H1 (cell line): ENCODE data around the gene RNF128. TPM values are rescaled to one million over a fixed set of nuclear protein-coding genes. Genes with fewer than 3 reads are reported as not detected.

ENCODE experiments used
- CTCF ChIA-PET: fragments of 300-600 bp; sonication (Branson Sonifier 250); formaldehyde crosslinking; loops from one replicate; lab custom pipeline; 2021; ENCODE audit not compliant: partially characterized antibody; lab: Charles Lee
- POLR2A ChIA-PET: fragments of 300-600 bp; sonication (Branson Sonifier 250); formaldehyde crosslinking; loops from one replicate; lab custom pipeline; 2021; ENCODE audit warnings: inconsistent platforms; ENCODE audit not compliant: partially characterized antibody; lab: Charles Lee
- DNase-seq, 2 experiments: peaks; one replicate each; pipeline versions ENCODE4 v3.0.0 to v3.0.0-alpha.2; 2010 to 2022; ENCODE audit warnings: low spot score in 2 of 2, low read depth in 1 of 2, mixed read lengths in 1 of 2
- FAIRE-seq: peaks from 2 replicates; lab custom pipeline; 2011; peaks lifted over from hg19 to GRCh38; lab: Jason Lieb, UNC
- H2AFZ ChIP-seq: 2 replicates; pipeline ENCODE4 v1.8.1; 2012; ENCODE audit warnings: low read length, inconsistent platforms
- H2AK5ac ChIP-seq: 2 replicates; pipeline ENCODE4 v1.6.1; 2013; ENCODE audit warnings: low read depth, low read length
- H2BK120ac ChIP-seq: replicated peaks from 2 replicates; pipeline ENCODE3; 2013; ENCODE audit warnings: low read depth, low read length, inconsistent platforms
- H2BK12ac ChIP-seq: 2 replicates; pipeline ENCODE4 v1.6.1; 2013; ENCODE audit warnings: low read depth, low read length
- H2BK15ac ChIP-seq: 2 replicates; pipeline ENCODE4 v1.6.1; 2013; ENCODE audit warnings: low read length
- H2BK20ac ChIP-seq: 2 replicates; pipeline ENCODE4 v1.6.1; 2013; ENCODE audit warnings: low read length
- H2BK5ac ChIP-seq: 2 replicates; pipeline ENCODE4 v1.6.1; 2013; ENCODE audit warnings: low read depth, low read length
- H3K14ac ChIP-seq: 2 replicates; pipeline ENCODE4 v1.6.1; 2013; ENCODE audit warnings: inconsistent platforms; ENCODE audit not compliant: insufficient read length
- H3K18ac ChIP-seq: 2 replicates; pipeline ENCODE4 v1.6.1; 2013; ENCODE audit warnings: low read length; ENCODE audit errors: extremely low read depth
- H3K23ac ChIP-seq: 2 replicates; pipeline ENCODE4 v1.6.1; 2013; ENCODE audit warnings: inconsistent platforms; ENCODE audit not compliant: insufficient read length
- H3K23me2 ChIP-seq: 2 replicates; pipeline ENCODE4 v1.6.1; 2013; ENCODE audit warnings: low read depth, low read length
- H3K27ac ChIP-seq: 2 replicates; pipeline ENCODE4 v1.6.1; 2011; ENCODE audit warnings: low read depth, low read length, inconsistent platforms
- H3K27me3 ChIP-seq, 4 experiments: replicated peaks in 1 of 4; 1 replicate in 1 of 4; 2 replicates in 3 of 4; pipeline versions ENCODE4 v1.6.1 to v1.8.1; 2011 to 2013; ENCODE audit warnings: low read length in 3 of 4, mild to moderate bottlenecking in 3 of 4, inconsistent platforms in 2 of 4, mixed read lengths in 2 of 4, moderate library complexity in 1 of 4; ENCODE audit not compliant: control insufficient read depth in 3 of 4, insufficient read depth in 3 of 4; ENCODE audit errors: extremely low read depth in 1 of 4
- H3K36me3 ChIP-seq, 4 experiments: 2 replicates each; pipeline versions ENCODE4 v1.6.1 to v1.8.1; 2011 to 2013; ENCODE audit warnings: mild to moderate bottlenecking in 4 of 4, low read length in 3 of 4, moderate library complexity in 2 of 4, control low read depth in 1 of 4, inconsistent platforms in 1 of 4; ENCODE audit not compliant: insufficient read depth in 4 of 4, control insufficient read depth in 2 of 4
- H3K4ac ChIP-seq: replicated peaks from 2 replicates; pipeline ENCODE3; 2013; ENCODE audit warnings: low read length, low read depth, mixed read lengths, inconsistent platforms; ENCODE audit not compliant: insufficient read length
- H3K4me1 ChIP-seq, 4 experiments: replicated peaks in 1 of 4; 1 replicate in 1 of 4; 2 replicates in 3 of 4; pipeline versions ENCODE4 v1.6.1 to v1.8.1; 2011 to 2013; ENCODE audit warnings: low read length in 3 of 4, inconsistent platforms in 2 of 4, mixed read lengths in 1 of 4; ENCODE audit not compliant: insufficient read depth in 4 of 4, control insufficient read depth in 3 of 4
- H3K4me2 ChIP-seq, 2 experiments: 2 replicates each; pipeline versions ENCODE4 v1.6.1 to v1.8.1; 2011 to 2013; ENCODE audit warnings: low read depth in 2 of 2, low read length in 2 of 2, control low read depth in 1 of 2, inconsistent platforms in 1 of 2, mild to moderate bottlenecking in 1 of 2; ENCODE audit not compliant: insufficient read depth in 1 of 2
- H3K4me3 ChIP-seq, 4 experiments: fragments of 200-600, 300-600 bp in 1 of 4; sonication (generic), shearing (Covaris generic), sonication (Bioruptor Twin) in 1 of 4; 2 replicates each; pipeline versions ENCODE4 v1.5.1 to v1.8.1; 2011 to 2016; ENCODE audit warnings: low read length in 4 of 4, low read depth in 3 of 4, control low read depth in 2 of 4, inconsistent platforms in 2 of 4, mild to moderate bottlenecking in 2 of 4, mixed read lengths in 1 of 4, moderate library complexity in 1 of 4; ENCODE audit not compliant: insufficient read depth in 2 of 4; ENCODE audit errors: extremely low read depth in 1 of 4
- H3K56ac ChIP-seq: replicated peaks from 2 replicates; pipeline ENCODE3; 2013; ENCODE audit warnings: low read depth, mild to moderate bottlenecking, mixed read lengths, low read length, inconsistent platforms; ENCODE audit not compliant: insufficient read length
- H3K79me1 ChIP-seq: 2 replicates; pipeline ENCODE4 v1.6.1; 2013; ENCODE audit warnings: low read depth, low read length, control low read depth
- H3K79me2 ChIP-seq, 2 experiments: 2 replicates each; pipeline versions ENCODE4 v1.6.1 to v1.8.1; 2012 to 2013; ENCODE audit warnings: low read length in 2 of 2, mild to moderate bottlenecking in 2 of 2, inconsistent platforms in 1 of 2; ENCODE audit not compliant: insufficient read depth in 2 of 2, control insufficient read depth in 1 of 2
- H3K9ac ChIP-seq, 4 experiments: replicated peaks in 1 of 4; 1 replicate in 1 of 4; 2 replicates in 3 of 4; pipeline versions ENCODE4 v1.6.1 to v1.8.1; 2011 to 2013; ENCODE audit warnings: low read depth in 3 of 4, low read length in 3 of 4, control low read depth in 2 of 4, mild to moderate bottlenecking in 2 of 4, moderate library complexity in 2 of 4, inconsistent platforms in 1 of 4; ENCODE audit errors: extremely low read depth in 1 of 4
- H3K9me3 ChIP-seq, 2 experiments: 2 replicates each; pipeline versions ENCODE4 v1.6.1 to v1.8.1; 2012 to 2013; ENCODE audit warnings: mild to moderate bottlenecking in 2 of 2, moderate library complexity in 2 of 2, control low read depth in 1 of 2, inconsistent platforms in 1 of 2, low read depth in 1 of 2, low read length in 1 of 2, mixed read lengths in 1 of 2; ENCODE audit not compliant: insufficient read depth in 2 of 2
- H4K20me1 ChIP-seq, 2 experiments: replicated peaks in 1 of 2; 2 replicates each; pipeline versions ENCODE3 to v1.8.1; 2011 to 2013; ENCODE audit warnings: inconsistent platforms in 2 of 2, low read length in 2 of 2, mild to moderate bottlenecking in 1 of 2; ENCODE audit not compliant: insufficient read depth in 2 of 2, control insufficient read depth in 1 of 2
- H4K5ac ChIP-seq: 2 replicates; pipeline ENCODE4 v1.6.1; 2013; ENCODE audit warnings: low read length, low read depth, mixed read lengths, inconsistent platforms; ENCODE audit not compliant: insufficient read length
- H4K8ac ChIP-seq: 2 replicates; pipeline ENCODE4 v1.8.0; 2013; ENCODE audit warnings: mild to moderate bottlenecking, moderate library complexity, low read length, inconsistent platforms; ENCODE audit not compliant: insufficient read depth; ENCODE audit errors: extremely low read depth
- H4K91ac ChIP-seq: replicated peaks from 2 replicates; pipeline ENCODE3; 2013; ENCODE audit warnings: low read length, mixed read lengths, inconsistent platforms; ENCODE audit not compliant: insufficient read length
- ASH2L ChIP-seq: fragments of 200-600, 300-600 bp; sonication (generic); IDR thresholded peaks from one replicate; pipeline ENCODE4 v1.7.1; 2017; ENCODE audit warnings: low read length
- CTBP2 ChIP-seq: IDR thresholded peaks from 2 replicates; pipeline ENCODE4 v1.7.0; 2011; ENCODE audit warnings: borderline replicate concordance, mild to moderate bottlenecking, moderate library complexity, mixed read lengths, low read length; ENCODE audit not compliant: insufficient read depth, insufficient read length
- GABPA ChIP-seq: IDR thresholded peaks from 2 replicates; pipeline ENCODE4 v1.6.1; 2011; ENCODE audit warnings: mild to moderate bottlenecking, low read length, moderate library complexity, borderline replicate concordance; ENCODE audit not compliant: insufficient read depth
- NRF1 ChIP-seq: IDR thresholded peaks from 2 replicates; pipeline ENCODE4 v1.6.1; 2011; ENCODE audit warnings: mild to moderate bottlenecking, low read depth, low read length, improper control_type of control experiment
- POLR2A ChIP-seq, 2 experiments: IDR thresholded peaks; 1 replicate in 1 of 2; 2 replicates in 1 of 2; pipeline ENCODE4 v1.6.1; 2011; ENCODE audit warnings: low read depth in 2 of 2, low read length in 2 of 2, mild to moderate bottlenecking in 2 of 2; ENCODE audit errors: control extremely low read depth in 1 of 2
- SAP30 ChIP-seq: fragments of 300-600 bp; sonication (generic); IDR thresholded peaks from 2 replicates; pipeline ENCODE4 v1.7.1; 2012; ENCODE audit warnings: low read length, moderate library complexity, mild to moderate bottlenecking, inconsistent platforms; ENCODE audit not compliant: insufficient read depth, insufficient replicate concordance
- SIRT6 ChIP-seq: IDR thresholded peaks from one replicate; pipeline ENCODE4 v1.7.1; 2012; ENCODE audit warnings: low read length, inconsistent platforms
- SIX5 ChIP-seq: IDR thresholded peaks from 2 replicates; pipeline ENCODE4 v1.6.1; 2011; ENCODE audit warnings: mild to moderate bottlenecking, low read depth, low read length
- SP2 ChIP-seq: IDR thresholded peaks from 2 replicates; pipeline ENCODE4 v1.6.1; 2012; ENCODE audit warnings: mild to moderate bottlenecking, low read length, inconsistent platforms
- TAF7 ChIP-seq: optimal IDR thresholded peaks from 2 replicates; pipeline ENCODE3; 2011; ENCODE audit warnings: low read depth, mild to moderate bottlenecking, inconsistent platforms, low read length, moderate library complexity, borderline replicate concordance
- TBP ChIP-seq: IDR thresholded peaks from 2 replicates; pipeline ENCODE4 v1.6.1; 2011; ENCODE audit warnings: low read depth, low read length, improper control_type of control experiment
- ZNF274 ChIP-seq: IDR thresholded peaks from 2 replicates; pipeline ENCODE4 v1.7.0; 2012; ENCODE audit warnings: low read length, borderline replicate concordance; ENCODE audit errors: extremely low read depth
- WGBS, 2 experiments: shearing (Covaris generic) in 1 of 2; methylation state at CpG; one replicate each; pipeline versions ENCODE4 v1.1.6 to v1.1.7; 2013 to 2015; ENCODE audit warnings: low lambda C conversion rate in 2 of 2, mixed read lengths in 2 of 2, inconsistent platforms in 1 of 2, low coverage in 1 of 2, missing lambda C conversion rate in 1 of 2; ENCODE audit not compliant: insufficient replicate concordance in 2 of 2, insufficient coverage in 1 of 2, insufficient read length in 1 of 2; ENCODE audit errors: extremely low coverage in 1 of 2, missing lambda C conversion rate in 1 of 2; 5-methylcytosine and 5-hydroxymethylcytosine counted together
- polyA plus RNA-seq, 7 experiments: library from polyadenylated mRNA; depleted of rRNA in 3 of 7; stranded (reverse) in 5 of 7; unstranded in 2 of 7; fragments of >200 nt in 5 of 7; fragments of 200-250 nt in 2 of 7; gene quantifications; 1 replicate in 5 of 7; 2 replicates in 1 of 7; 4 replicates in 1 of 7; pipeline versions ENCODE4 v1.2.1 to v1.2.3, GENCODE V29; 2011 to 2013; ENCODE audit warnings: missing spikeins in 2 of 7, mixed read lengths in 2 of 7
- total RNA-seq: library from RNA; stranded (reverse); fragmentation: NEBNext Ultra II Directional; extraction: Animal tissue kit (Norgen Biotek cat#: 25700); gene quantifications from 2 replicates; pipeline ENCODE4 v1.2.1, GENCODE V29; 2021
- TF ChIP-seq, protein P1 (sequence below): IDR thresholded peaks from 2 replicates; pipeline ENCODE4 v1.6.1; 2012; ENCODE audit warnings: inconsistent platforms

RNF128 gene
- total and polyA plus RNA-seq, 2 of the 8 experiments (the other 6 are each of a cell fraction or from before 2014, with no cell fraction given) = 0.74 to 2.0 TPM

GRCh38 chrX:106780664-106781377, 54.3 kb downstream of the RNF128 start:
- Histone ChIP-seq H3K79me1 (no peaks in the 10 kb centered on the region), H3K23me2 (no peaks in the 10 kb centered on the region), H3K9me3 (no peaks in the 10 kb centered on the region), H4K5ac (no peak overlapping the region), H4K8ac (no peak overlapping the region), H3K27me3 (no peaks in the 10 kb centered on the region), H2AFZ (no peak overlapping the region), H3K4ac (no peak overlapping the region), H3K79me2 (no peaks in the 10 kb centered on the region), H2BK20ac (no peak overlapping the region), H3K27ac (no peak overlapping the region), H3K9ac (no peak overlapping the region), H2BK5ac (no peak overlapping the region), H4K91ac (no peak overlapping the region), H3K4me3 (no peak overlapping the region), H3K23ac (no peak overlapping the region), H3K18ac (no peak overlapping the region), H3K14ac (no peak overlapping the region), H3K56ac (no peak overlapping the region), H2BK15ac (no peak overlapping the region), H2BK12ac (no peak overlapping the region), H3K4me2 (no peak overlapping the region), H3K4me1 (peaks cover 0 to 12% (median 4%) of the 10 kb centered on the region in 4 experiments; a peak in 4 of 7 replicates), H3K36me3 (no peaks in the 10 kb centered on the region), H4K20me1 (no peaks in the 10 kb centered on the region), H2AK5ac (no peak overlapping the region), H2BK120ac (no peak overlapping the region)
- WGBS, 2 experiments = 87% methylated on average over 1 of the region's 1 CpG; no CpG with 5 or more reads in 1 of the 2 experiments
- ChIA-PET POLR2A (no interaction called here), CTCF (interaction anchor here (0.7 kb wide), 2 partner anchors 45 to 478 kb away, joined by 3 read pairs; no protein-coding TSS in a partner anchor)
- no peak for DNase-seq
- no peak for FAIRE-seq
- no peak for TF ChIP-seq SIX5
- no peak for TF ChIP-seq ZNF274
- TF ChIP-seq, protein P1, sequence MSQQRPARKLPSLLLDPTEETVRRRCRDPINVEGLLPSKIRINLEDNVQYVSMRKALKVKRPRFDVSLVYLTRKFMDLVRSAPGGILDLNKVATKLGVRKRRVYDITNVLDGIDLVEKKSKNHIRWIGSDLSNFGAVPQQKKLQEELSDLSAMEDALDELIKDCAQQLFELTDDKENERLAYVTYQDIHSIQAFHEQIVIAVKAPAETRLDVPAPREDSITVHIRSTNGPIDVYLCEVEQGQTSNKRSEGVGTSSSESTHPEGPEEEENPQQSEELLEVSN = no peak
- no peak for TF ChIP-seq CTBP2
- no peak for TF ChIP-seq NRF1
- TF ChIP-seq SIRT6 = no peak
- TF ChIP-seq TBP = no peak
- no peak for TF ChIP-seq GABPA
- TF ChIP-seq SP2 = no peak
- TF ChIP-seq SAP30 = no peak
- TF ChIP-seq ASH2L = no peak
- no peak for TF ChIP-seq TAF7
- no peak for TF ChIP-seq POLR2A (IDR thresholded peaks at IDR 0.05; ENCODE audit: control extremely low read depth in 1 of 2, low read depth in 2 of 2, low read length in 2 of 2)
